Measurements from ENCODE around the gene PLA2G7.

DNA sequence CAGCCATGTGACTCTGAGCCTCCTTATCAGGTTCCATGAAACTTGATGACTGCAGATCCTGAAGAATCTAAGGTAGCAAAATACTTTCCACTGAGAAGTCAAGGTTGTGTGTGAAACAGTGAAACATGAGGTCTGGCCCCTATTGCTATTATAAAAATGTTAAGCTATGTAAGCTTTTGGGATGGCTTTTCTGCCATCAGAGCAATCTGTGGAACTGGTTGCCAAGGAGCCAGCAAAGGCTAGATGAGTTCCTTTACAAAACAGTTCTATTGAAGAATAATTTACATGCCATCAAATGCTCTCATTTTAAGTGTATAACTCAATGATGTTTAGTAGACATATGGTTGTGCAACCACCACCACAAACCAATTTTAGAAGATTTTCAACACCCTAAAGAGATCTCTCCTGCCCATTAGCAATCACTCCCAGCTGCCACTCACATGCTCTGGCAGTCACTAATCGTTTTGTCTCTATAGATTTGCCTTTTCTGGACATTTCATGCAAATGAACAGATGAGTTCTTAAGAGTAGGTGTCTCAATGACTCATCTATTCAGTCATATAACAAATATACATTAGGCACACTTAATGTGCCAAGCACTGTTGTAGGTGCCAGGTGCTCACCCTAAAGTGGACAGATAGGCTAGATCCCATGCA is 38.2 kb upstream of the PLA2G7 start:
- TF ChIP-seq, protein P1, sequence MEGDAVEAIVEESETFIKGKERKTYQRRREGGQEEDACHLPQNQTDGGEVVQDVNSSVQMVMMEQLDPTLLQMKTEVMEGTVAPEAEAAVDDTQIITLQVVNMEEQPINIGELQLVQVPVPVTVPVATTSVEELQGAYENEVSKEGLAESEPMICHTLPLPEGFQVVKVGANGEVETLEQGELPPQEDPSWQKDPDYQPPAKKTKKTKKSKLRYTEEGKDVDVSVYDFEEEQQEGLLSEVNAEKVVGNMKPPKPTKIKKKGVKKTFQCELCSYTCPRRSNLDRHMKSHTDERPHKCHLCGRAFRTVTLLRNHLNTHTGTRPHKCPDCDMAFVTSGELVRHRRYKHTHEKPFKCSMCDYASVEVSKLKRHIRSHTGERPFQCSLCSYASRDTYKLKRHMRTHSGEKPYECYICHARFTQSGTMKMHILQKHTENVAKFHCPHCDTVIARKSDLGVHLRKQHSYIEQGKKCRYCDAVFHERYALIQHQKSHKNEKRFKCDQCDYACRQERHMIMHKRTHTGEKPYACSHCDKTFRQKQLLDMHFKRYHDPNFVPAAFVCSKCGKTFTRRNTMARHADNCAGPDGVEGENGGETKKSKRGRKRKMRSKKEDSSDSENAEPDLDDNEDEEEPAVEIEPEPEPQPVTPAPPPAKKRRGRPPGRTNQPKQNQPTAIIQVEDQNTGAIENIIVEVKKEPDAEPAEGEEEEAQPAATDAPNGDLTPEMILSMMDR (IDR thresholded peaks at IDR 0.05; ENCODE audit: borderline replicate concordance, extremely low read depth, low read length, poor library complexity, severe bottlenecking) = no peak
- TF ChIP-seq EZH2 (IDR thresholded peaks at IDR 0.05; ENCODE audit: borderline replicate concordance, low read depth, low read length, severe bottlenecking) = no peak
